Loucy (cell line): ENCODE measurements around the gene STARD6.
A peak's percentile ranks its signal among the peaks of the same experiment; 100 is the strongest.

ENCODE experiments used
- H2AFZ ChIP-seq: fragments of 200-600 bp; sonication (generic); 2 replicates; pipeline ENCODE4 v1.6.0; 2016; ENCODE audit warnings: antibody characterized with exemption, mild to moderate bottlenecking, low read length, moderate library complexity
- H3F3A ChIP-seq: fragments of 200-600 bp; 2 replicates; pipeline ENCODE4 v1.6.0; 2016; ENCODE audit warnings: antibody characterized with exemption, low read depth, mild to moderate bottlenecking
- H3K27me3 ChIP-seq: fragments of 200-600 bp; sonication (generic); 2 replicates; pipeline ENCODE4 v1.6.1; 2014; ENCODE audit warnings: low read length, mild to moderate bottlenecking; ENCODE audit not compliant: insufficient read depth, poor library complexity, severe bottlenecking
- H3K36me3 ChIP-seq: fragments of 200-600 bp; sonication (generic); 2 replicates; pipeline ENCODE4 v1.6.1; 2016; ENCODE audit warnings: low read length; ENCODE audit not compliant: insufficient read depth
- H3K4me1 ChIP-seq: fragments of 200-600 bp; sonication (generic); 2 replicates; pipeline ENCODE4 v1.5.1; 2014; ENCODE audit warnings: low read length, mild to moderate bottlenecking; ENCODE audit not compliant: insufficient read depth, poor library complexity, severe bottlenecking
- H3K4me2 ChIP-seq: fragments of 200-600 bp; sonication (generic); 2 replicates; pipeline ENCODE4 v1.6.0; 2014; ENCODE audit warnings: antibody characterized with exemption, low read length, low read depth, mild to moderate bottlenecking; ENCODE audit not compliant: poor library complexity, severe bottlenecking
- H3K4me3 ChIP-seq: fragments of 200-600 bp; sonication (generic); 2 replicates; pipeline ENCODE4 v1.5.1; 2014; ENCODE audit warnings: low read length, mild to moderate bottlenecking, mixed read lengths; ENCODE audit not compliant: poor library complexity, severe bottlenecking
- H3K79me2 ChIP-seq: fragments of 200-600 bp; sonication (generic); 2 replicates; pipeline ENCODE4 v1.6.1; 2014; ENCODE audit warnings: low read length; ENCODE audit not compliant: insufficient read depth
- H3K9ac ChIP-seq: fragments of 200-600 bp; sonication (generic); 2 replicates; pipeline ENCODE4 v1.6.0; 2014; ENCODE audit warnings: mild to moderate bottlenecking, low read depth, low read length, moderate library complexity; ENCODE audit not compliant: poor library complexity, severe bottlenecking
- H3K9me2 ChIP-seq: fragments of 200-600 bp; sonication (generic); replicated peaks from 2 replicates; pipeline ENCODE4 v1.6.1; 2016; ENCODE audit warnings: low read depth, low read length, mixed read lengths
- H3K9me3 ChIP-seq: fragments of 200-600 bp; sonication (generic); 2 replicates; pipeline ENCODE4 v1.6.1; 2014; ENCODE audit warnings: mild to moderate bottlenecking, antibody characterized with exemption, low read length, low read depth; ENCODE audit not compliant: insufficient read depth
- H4K20me1 ChIP-seq: fragments of 200-600 bp; sonication (generic); 2 replicates; pipeline ENCODE4 v1.6.0; 2014; ENCODE audit warnings: antibody characterized with exemption, low read length, mild to moderate bottlenecking; ENCODE audit not compliant: insufficient read depth, poor library complexity, severe bottlenecking
- EZH2phosphoT487 ChIP-seq: fragments of 200-600 bp; IDR thresholded peaks from 2 replicates; pipeline ENCODE4 v1.6.1; 2018; ENCODE audit warnings: antibody characterized with exemption, mild to moderate bottlenecking, moderate library complexity, borderline replicate concordance
- TF ChIP-seq, protein P1 (sequence below): fragments of 200-600 bp; sonication (generic); conservative IDR thresholded peaks from 2 replicates; pipeline ENCODE4 v1.5.1; 2014; ENCODE audit warnings: mild to moderate bottlenecking, antibody characterized with exemption, low read length

STARD6 gene

DNA sequence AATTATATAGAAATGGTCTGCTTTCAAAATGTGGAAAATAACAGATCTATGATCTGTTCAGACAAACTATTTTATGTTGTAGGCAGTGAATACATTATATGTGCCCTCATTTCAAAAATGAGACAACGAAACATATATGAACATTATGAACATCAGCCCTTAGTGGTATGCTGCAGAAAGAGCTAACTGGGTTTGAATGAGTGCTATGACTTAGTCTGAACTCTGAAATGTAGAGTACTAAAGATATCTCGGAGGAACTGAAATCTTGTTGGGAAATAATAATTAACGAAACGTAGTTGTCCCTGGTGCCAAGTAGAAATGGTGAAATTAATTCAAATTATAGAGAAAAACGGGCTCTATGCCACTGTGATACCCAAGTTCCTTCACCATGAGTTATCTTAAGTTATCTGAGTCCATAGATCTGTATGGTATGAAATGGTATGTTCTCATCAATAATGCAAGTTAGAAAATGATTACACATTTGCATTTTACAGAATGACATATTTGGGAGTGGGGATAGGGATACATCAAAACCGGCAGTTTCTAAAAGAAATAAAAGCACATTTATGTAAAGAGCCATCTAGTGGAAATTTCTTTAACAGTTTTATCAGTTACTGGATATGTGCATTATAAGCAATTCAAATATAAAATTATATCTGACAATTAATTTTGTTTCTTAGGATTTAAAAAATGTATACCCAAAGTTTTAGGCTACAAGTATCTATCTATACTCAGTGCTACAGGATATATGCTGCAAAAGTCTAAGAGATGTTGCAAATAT, 26.7 kb downstream of the STARD6 start:
- Histone ChIP-seq H3K36me3 (no peaks in the 10 kb centered on the region), H3K4me1 (no peaks in the 10 kb centered on the region), H4K20me1 (no peaks in the 10 kb centered on the region), H3K9ac (no peak overlapping the region), H3K27me3 (no peaks in the 10 kb centered on the region), H2AFZ (no peak overlapping the region), H3K4me2 (no peak overlapping the region), H3K9me2 (no peaks in the 10 kb centered on the region), H3K4me3 (no peak overlapping the region), H3K9me3 (no peaks in the 10 kb centered on the region), H3F3A (no peaks in the 10 kb centered on the region), H3K79me2 (no peaks in the 10 kb centered on the region)
- TF ChIP-seq EZH2phosphoT487, result no peak
- TF ChIP-seq, protein P1, sequence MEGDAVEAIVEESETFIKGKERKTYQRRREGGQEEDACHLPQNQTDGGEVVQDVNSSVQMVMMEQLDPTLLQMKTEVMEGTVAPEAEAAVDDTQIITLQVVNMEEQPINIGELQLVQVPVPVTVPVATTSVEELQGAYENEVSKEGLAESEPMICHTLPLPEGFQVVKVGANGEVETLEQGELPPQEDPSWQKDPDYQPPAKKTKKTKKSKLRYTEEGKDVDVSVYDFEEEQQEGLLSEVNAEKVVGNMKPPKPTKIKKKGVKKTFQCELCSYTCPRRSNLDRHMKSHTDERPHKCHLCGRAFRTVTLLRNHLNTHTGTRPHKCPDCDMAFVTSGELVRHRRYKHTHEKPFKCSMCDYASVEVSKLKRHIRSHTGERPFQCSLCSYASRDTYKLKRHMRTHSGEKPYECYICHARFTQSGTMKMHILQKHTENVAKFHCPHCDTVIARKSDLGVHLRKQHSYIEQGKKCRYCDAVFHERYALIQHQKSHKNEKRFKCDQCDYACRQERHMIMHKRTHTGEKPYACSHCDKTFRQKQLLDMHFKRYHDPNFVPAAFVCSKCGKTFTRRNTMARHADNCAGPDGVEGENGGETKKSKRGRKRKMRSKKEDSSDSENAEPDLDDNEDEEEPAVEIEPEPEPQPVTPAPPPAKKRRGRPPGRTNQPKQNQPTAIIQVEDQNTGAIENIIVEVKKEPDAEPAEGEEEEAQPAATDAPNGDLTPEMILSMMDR, result peak; percentile 60

DNA sequence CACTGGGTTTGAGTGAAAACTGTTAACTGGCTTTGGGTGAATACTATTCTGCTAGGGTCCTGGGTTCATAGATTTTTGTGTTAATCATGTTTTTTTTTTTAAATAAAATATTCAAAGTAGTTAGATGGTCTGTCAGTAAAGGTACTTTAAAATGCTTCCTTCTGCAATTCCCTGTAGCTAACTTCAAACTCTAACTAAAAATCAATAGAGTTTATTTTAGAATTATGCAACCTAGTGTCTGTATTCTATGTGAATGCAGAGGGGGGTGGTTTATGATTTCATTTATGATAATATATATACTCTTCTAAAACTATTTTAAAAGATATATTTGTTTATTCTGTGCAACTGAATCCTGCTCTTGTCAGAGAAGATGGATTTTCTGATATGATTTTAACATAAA, 27.9 kb downstream of the STARD6 start:
- Histone ChIP-seq H3F3A (no peaks in the 10 kb centered on the region), H3K4me3 (no peak overlapping the region), H4K20me1 (no peaks in the 10 kb centered on the region), H3K4me2 (no peak overlapping the region), H3K4me1 (no peaks in the 10 kb centered on the region), H3K79me2 (no peaks in the 10 kb centered on the region), H3K9ac (no peak overlapping the region), H3K9me2 (no peaks in the 10 kb centered on the region), H3K27me3 (no peaks in the 10 kb centered on the region), H3K36me3 (no peaks in the 10 kb centered on the region), H2AFZ (no peak overlapping the region), H3K9me3 (no peaks in the 10 kb centered on the region)
- TF ChIP-seq, protein P1, result no peak
- no peak for TF ChIP-seq EZH2phosphoT487

DNA sequence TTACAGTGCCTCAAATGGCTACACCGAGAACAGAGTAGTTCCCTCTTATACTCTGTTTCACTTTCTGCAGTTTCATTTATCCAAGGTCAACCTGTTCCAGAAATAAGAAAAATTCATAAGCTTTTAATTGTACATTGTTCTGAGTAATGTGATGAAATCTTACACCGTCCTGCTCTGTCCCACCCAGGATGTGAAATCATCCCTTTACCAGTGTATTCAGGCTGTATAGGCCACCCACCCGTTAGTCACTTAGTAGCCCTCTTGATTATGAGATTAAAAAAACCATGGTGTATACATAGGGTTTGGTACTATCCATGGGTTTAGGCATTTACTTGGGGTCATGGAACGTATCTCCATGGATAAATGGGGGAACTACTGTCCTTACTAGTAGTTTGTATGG, 29.8 kb downstream of the STARD6 start:
- no peak for TF ChIP-seq EZH2phosphoT487
- TF ChIP-seq, protein P1, result no peak
- Histone ChIP-seq H3F3A (no peaks in the 10 kb centered on the region), H4K20me1 (no peaks in the 10 kb centered on the region), H3K4me1 (no peaks in the 10 kb centered on the region), H3K9me3 (no peaks in the 10 kb centered on the region), H3K9ac (no peak overlapping the region), H3K27me3 (no peaks in the 10 kb centered on the region), H2AFZ (peak overlapping the region; percentile 9; the same call in 1 of the 2 replicates), H3K4me3 (no peak overlapping the region), H3K36me3 (no peaks in the 10 kb centered on the region), H3K9me2 (no peaks in the 10 kb centered on the region), H3K4me2 (no peak overlapping the region), H3K79me2 (no peaks in the 10 kb centered on the region)
